ENCODE data around the gene RCAN1.

DNA sequence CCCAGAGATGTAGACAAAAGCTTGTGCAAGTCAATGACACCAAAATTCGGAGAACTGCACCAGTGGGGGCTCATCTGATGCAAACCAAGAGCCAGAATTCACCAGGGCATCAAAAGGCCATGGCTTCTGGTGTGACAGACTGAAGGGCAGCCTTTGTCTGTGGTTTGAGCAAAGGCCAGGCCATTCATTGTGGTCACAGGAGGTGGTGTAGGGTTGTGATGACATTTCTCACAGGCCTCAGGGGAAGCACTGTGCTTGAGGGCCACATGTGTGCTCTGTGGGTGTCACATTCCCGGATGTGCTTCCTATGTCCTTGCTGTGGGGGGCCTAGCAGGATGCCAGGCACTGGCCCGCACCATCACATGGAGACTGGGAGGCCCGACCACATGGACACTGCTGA, 80.4 kb downstream of the RCAN1 start:
- TF ChIP-seq, protein P1, sequence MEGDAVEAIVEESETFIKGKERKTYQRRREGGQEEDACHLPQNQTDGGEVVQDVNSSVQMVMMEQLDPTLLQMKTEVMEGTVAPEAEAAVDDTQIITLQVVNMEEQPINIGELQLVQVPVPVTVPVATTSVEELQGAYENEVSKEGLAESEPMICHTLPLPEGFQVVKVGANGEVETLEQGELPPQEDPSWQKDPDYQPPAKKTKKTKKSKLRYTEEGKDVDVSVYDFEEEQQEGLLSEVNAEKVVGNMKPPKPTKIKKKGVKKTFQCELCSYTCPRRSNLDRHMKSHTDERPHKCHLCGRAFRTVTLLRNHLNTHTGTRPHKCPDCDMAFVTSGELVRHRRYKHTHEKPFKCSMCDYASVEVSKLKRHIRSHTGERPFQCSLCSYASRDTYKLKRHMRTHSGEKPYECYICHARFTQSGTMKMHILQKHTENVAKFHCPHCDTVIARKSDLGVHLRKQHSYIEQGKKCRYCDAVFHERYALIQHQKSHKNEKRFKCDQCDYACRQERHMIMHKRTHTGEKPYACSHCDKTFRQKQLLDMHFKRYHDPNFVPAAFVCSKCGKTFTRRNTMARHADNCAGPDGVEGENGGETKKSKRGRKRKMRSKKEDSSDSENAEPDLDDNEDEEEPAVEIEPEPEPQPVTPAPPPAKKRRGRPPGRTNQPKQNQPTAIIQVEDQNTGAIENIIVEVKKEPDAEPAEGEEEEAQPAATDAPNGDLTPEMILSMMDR (IDR thresholded peaks at IDR 0.05), result no peak
- TF ChIP-seq POLR2AphosphoS5 (IDR thresholded peaks at IDR 0.05; ENCODE audit: low read depth, low read length) (no peak), SIN3A (IDR thresholded peaks at IDR 0.05; ENCODE audit: borderline replicate concordance, insufficient read depth, low read depth, low read length) (no peak)
